Stimulated activated CD8-positive, alpha-beta memory T cell treated with anti-CD3 and anti-CD28 coated beads, Interleukin-15, amount 100 ng/mL, for 1 hour (primary cell): ENCODE measurements around the gene MST1.

Experiments
- DNase-seq: peaks from one replicate; pipeline ENCODE4 v3.0.0-alpha.2; 2020; ENCODE audit warnings: low read depth

MST1 gene

GRCh38 chr3:49717959-49718857 lies 28.9 kb upstream of the MST1 start:
- no peak for DNase-seq

- DNase-seq, result no peak
Observed at GRCh38 chr3:49717211-49717958, 28.1 kb upstream of the MST1 start.

GRCh38 chr3:49716691-49717210 lies 27.5 kb upstream of the MST1 start:
- no peak for DNase-seq

GRCh38 chr3:49716169-49716568 lies 26.9 kb upstream of the MST1 start:
- DNase-seq, result no peak

GRCh38 chr3:49715611-49716121 lies 26.4 kb upstream of the MST1 start:
- DNase-seq, result no peak

- DNase-seq, result no peak
Observed at GRCh38 chr3:49714728-49715550, 25.7 kb upstream of the MST1 start.

GRCh38 chr3:49713336-49714105 lies 24.2 kb upstream of the MST1 start:
- DNase-seq, result no peak

- DNase-seq, result no peak
Observed at GRCh38 chr3:49712631-49713317, 23.5 kb upstream of the MST1 start.

- DNase-seq, result no peak
Observed at GRCh38 chr3:49712166-49712565, 22.9 kb upstream of the MST1 start.

GRCh38 chr3:49711489-49711888 lies 22.2 kb upstream of the MST1 start:
- DNase-seq, result no peak

GRCh38 chr3:49709852-49710251 lies 20.6 kb upstream of the MST1 start:
- DNase-seq, result no peak

GRCh38 chr3:49707113-49707480 lies 17.8 kb upstream of the MST1 start:
- no peak for DNase-seq

GRCh38 chr3:49706456-49707112 lies 17.3 kb upstream of the MST1 start:
- no peak for DNase-seq

GRCh38 chr3:49705390-49705960 lies 16.2 kb upstream of the MST1 start:
- DNase-seq, result no peak

- DNase-seq, result no peak
Observed at GRCh38 chr3:49704629-49705028, 15.4 kb upstream of the MST1 start.

GRCh38 chr3:49703956-49704355 lies 14.7 kb upstream of the MST1 start:
- no peak for DNase-seq

- no peak for DNase-seq
Observed at GRCh38 chr3:49703443-49703927, 14.2 kb upstream of the MST1 start.

GRCh38 chr3:49702672-49703071 lies 13.4 kb upstream of the MST1 start:
- DNase-seq, result no peak

GRCh38 chr3:49701388-49702077 lies 12.3 kb upstream of the MST1 start:
- DNase-seq, result no peak
